ENCODE results near the gene LHFPL3. TPM values are rescaled to one million over a fixed set of nuclear protein-coding genes. Genes with fewer than 3 reads are reported as not detected.

The LHFPL3 gene
- total RNA-seq, 1 experiment from 2014 or later: not detected

DNA sequence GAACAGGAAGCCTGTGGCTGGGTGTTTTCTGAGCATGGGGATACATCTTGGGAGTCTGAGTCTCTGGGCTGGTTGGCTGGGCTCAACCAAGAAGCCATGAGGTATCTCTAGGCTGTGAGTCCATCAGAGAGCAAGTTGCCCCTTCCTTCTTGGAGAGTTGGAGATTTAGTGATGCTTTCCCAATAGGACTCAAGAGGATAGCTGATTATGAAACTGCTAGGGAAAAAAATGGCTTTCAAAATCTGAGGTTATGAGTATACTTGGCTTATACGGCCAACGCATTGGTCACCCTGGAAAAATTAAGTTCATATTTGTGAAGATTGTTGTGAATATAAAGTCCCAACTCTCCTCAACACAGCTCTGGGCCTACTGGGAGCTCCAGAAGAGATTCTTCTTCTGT lies 522.9 kb downstream of the LHFPL3 start:
- no peak for DNase-seq
- ChIA-PET CTCF (no interaction called here), POLR2A (ENCODE audit: unreplicated experiment) (no interaction called here)
- Histone ChIP-seq H3F3A (ENCODE audit: insufficient read depth, low read depth) (no peaks in the 10 kb centered on the region), H4K20me1 (ENCODE audit: insufficient read depth) (no peaks in the 10 kb centered on the region), H3K27ac (no peak overlapping the region), H3K27me3 (ENCODE audit: insufficient read depth, low read depth) (peaks cover 55% of the 10 kb centered on the region), H3K4me2 (no peak overlapping the region), H3K9me3 (ENCODE audit: insufficient read depth, low read depth) (no peaks in the 10 kb centered on the region), H3K79me2 (ENCODE audit: low read depth) (no peaks in the 10 kb centered on the region), H3K36me3 (ENCODE audit: low read depth) (no peaks in the 10 kb centered on the region), H3K4me3 (no peak overlapping the region), H3K9me2 (ENCODE audit: insufficient read depth) (no peaks in the 10 kb centered on the region), H2AFZ (no peak overlapping the region), H3K4me1 (replicated peaks; ENCODE audit: insufficient read depth) (no peaks in the 10 kb centered on the region)
- intact Hi-C loops (cut with micrococcal nuclease; ENCODE audit: unreplicated experiment): no loop called here
- no TSS peak for BruUV-seq (replicated peaks)
- no peak for TF ChIP-seq EZH2 (IDR thresholded peaks at IDR 0.05; ENCODE audit: low read depth)
- TF ChIP-seq, protein P1, sequence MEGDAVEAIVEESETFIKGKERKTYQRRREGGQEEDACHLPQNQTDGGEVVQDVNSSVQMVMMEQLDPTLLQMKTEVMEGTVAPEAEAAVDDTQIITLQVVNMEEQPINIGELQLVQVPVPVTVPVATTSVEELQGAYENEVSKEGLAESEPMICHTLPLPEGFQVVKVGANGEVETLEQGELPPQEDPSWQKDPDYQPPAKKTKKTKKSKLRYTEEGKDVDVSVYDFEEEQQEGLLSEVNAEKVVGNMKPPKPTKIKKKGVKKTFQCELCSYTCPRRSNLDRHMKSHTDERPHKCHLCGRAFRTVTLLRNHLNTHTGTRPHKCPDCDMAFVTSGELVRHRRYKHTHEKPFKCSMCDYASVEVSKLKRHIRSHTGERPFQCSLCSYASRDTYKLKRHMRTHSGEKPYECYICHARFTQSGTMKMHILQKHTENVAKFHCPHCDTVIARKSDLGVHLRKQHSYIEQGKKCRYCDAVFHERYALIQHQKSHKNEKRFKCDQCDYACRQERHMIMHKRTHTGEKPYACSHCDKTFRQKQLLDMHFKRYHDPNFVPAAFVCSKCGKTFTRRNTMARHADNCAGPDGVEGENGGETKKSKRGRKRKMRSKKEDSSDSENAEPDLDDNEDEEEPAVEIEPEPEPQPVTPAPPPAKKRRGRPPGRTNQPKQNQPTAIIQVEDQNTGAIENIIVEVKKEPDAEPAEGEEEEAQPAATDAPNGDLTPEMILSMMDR (conservative IDR thresholded peaks at IDR 0.05): no peak

DNA sequence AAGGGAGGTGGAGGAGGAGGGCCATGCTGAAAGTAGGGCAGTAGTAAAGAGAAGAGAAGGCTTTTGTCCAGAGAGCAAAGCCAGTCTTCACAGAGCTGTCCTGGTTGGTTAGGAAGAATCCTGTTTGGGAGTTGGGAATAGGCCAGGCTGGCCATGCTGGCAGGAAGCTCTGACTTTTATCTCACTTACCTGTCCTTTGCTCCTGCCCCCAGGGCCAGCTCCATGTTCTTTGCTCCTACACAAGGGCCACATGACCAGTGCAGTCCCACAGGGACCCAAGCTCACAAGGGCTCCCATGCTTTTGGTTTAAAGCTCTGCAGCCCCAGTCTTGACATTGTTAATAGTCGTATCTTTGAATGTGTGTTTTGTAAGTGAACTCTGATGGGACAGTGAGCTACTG lies 524.0 kb downstream of the LHFPL3 start:
- Histone ChIP-seq H3K36me3 (ENCODE audit: low read depth) (no peaks in the 10 kb centered on the region), H3K4me1 (replicated peaks; ENCODE audit: insufficient read depth) (no peaks in the 10 kb centered on the region), H3F3A (ENCODE audit: insufficient read depth, low read depth) (no peaks in the 10 kb centered on the region), H2AFZ (no peak overlapping the region), H3K79me2 (ENCODE audit: low read depth) (no peaks in the 10 kb centered on the region), H4K20me1 (ENCODE audit: insufficient read depth) (no peaks in the 10 kb centered on the region), H3K4me2 (no peak overlapping the region), H3K27ac (no peak overlapping the region), H3K9me3 (ENCODE audit: insufficient read depth, low read depth) (no peaks in the 10 kb centered on the region), H3K27me3 (ENCODE audit: insufficient read depth, low read depth) (peaks cover 55% of the 10 kb centered on the region), H3K9me2 (ENCODE audit: insufficient read depth) (no peaks in the 10 kb centered on the region), H3K4me3 (no peak overlapping the region)
- no peak for DNase-seq
- POLR2A ChIA-PET (ENCODE audit: unreplicated experiment): no interaction called here
- no peak for TF ChIP-seq EZH2 (IDR thresholded peaks at IDR 0.05; ENCODE audit: low read depth)
- TF ChIP-seq, protein P1 (conservative IDR thresholded peaks at IDR 0.05): no peak
- no TSS peak for BruUV-seq (replicated peaks)
- intact Hi-C loops (cut with micrococcal nuclease; ENCODE audit: unreplicated experiment): no loop called here
- CTCF ChIA-PET: no interaction called here

DNA sequence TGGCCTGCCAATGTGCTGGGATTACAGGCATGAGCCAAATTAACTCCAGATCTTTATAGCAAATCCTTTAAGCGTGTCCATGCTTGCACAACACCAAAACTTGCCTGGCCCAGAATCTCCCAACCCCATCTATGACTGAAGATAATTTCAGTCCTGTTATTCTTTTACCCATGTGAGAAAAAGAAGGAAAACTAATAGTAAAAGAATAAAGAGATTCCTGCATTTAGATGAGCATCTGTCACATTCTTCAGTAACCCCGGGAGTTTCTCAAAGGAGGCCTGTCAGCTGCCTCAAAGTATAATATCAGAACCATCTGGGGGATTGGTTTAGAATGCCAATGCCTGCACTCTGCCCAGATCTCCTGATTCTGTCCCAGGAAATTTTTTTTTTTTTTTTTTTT lies 527.5 kb downstream of the LHFPL3 start:
- H4K20me1 ChIP-seq (ENCODE audit: insufficient read depth): no peaks in the 10 kb centered on the region
- TF ChIP-seq EZH2 (IDR thresholded peaks at IDR 0.05; ENCODE audit: low read depth): no peak
- TF ChIP-seq, protein P1 (conservative IDR thresholded peaks at IDR 0.05): no peak
- no peaks in the 10 kb centered on the region for H3K9me3 ChIP-seq (ENCODE audit: insufficient read depth, low read depth)
- peaks cover 66% of the 10 kb centered on the region for H3K27me3 ChIP-seq (ENCODE audit: insufficient read depth, low read depth)
- no peaks in the 10 kb centered on the region for H3F3A ChIP-seq (ENCODE audit: insufficient read depth, low read depth)
- intact Hi-C loops (cut with micrococcal nuclease; ENCODE audit: unreplicated experiment): no loop called here
- no peaks in the 10 kb centered on the region for H3K4me1 ChIP-seq (replicated peaks; ENCODE audit: insufficient read depth)
- H3K4me3 ChIP-seq: no peak overlapping the region
- H3K79me2 ChIP-seq (ENCODE audit: low read depth): no peaks in the 10 kb centered on the region
- H3K4me2 ChIP-seq: no peak overlapping the region
- no peak overlapping the region for H3K27ac ChIP-seq
- no peaks in the 10 kb centered on the region for H3K9me2 ChIP-seq (ENCODE audit: insufficient read depth)
- POLR2A ChIA-PET (ENCODE audit: unreplicated experiment): interaction anchor here (1.1 kb wide), 1 partner anchor 628 kb away, joined by 4 read pairs; no protein-coding TSS in a partner anchor
- no peak for DNase-seq
- no TSS peak for BruUV-seq (replicated peaks)
- CTCF ChIA-PET: no interaction called here
- no peak overlapping the region for H2AFZ ChIP-seq
- no peaks in the 10 kb centered on the region for H3K36me3 ChIP-seq (ENCODE audit: low read depth)
